DND-41 (cell line): ENCODE data around the gene KPTN.

Experiments
- EZH2 ChIP-seq: IDR thresholded peaks from 3 replicates; pipeline ENCODE4 v1.6.1; 2012; ENCODE audit warnings: borderline replicate concordance, low read depth, mild to moderate bottlenecking, moderate library complexity, low read length, inconsistent platforms; ENCODE audit not compliant: severe bottlenecking
- TF ChIP-seq, protein P1 (sequence below): IDR thresholded peaks from 2 replicates; pipeline ENCODE4 v1.5.1; 2012; ENCODE audit warnings: borderline replicate concordance, low read length, moderate library complexity, mild to moderate bottlenecking; ENCODE audit not compliant: poor library complexity, severe bottlenecking; ENCODE audit errors: extremely low read depth

DNA sequence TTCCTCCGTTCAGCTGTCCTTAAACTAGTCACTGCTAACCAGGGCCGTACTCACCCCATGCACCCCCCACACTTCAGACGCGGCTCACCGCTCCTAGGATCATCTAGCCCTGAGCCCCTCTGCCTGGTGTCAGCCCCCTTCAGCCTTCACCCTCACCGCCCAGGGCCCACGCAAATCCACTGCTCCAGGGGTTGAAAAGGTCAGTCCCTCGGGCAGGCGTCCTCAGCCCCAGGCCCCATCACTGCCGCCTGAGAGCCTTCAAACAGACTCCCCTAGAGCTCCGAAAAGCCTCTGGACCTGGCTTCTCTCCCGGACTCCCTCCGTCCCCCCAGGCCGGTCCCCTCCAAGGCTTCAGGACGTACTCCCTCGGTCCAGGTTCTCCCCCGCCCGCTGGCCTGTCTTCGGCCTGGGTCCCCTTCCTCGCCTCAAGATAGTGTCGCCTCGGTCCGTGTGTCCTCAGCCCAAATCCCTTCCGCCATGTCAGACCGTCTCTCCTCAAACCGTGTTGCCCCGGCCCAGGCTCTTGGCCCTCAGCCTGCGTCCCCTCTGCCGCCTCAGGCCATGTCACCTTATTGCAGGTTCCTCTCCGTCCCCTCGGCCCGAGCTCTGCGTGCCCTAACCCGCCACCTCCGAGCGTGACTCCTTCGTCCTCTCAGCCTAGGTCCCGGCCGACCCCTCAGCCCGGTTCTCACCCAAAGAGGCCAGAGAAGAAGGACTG is 30.3 kb upstream of the KPTN start:
- TF ChIP-seq, protein P1, sequence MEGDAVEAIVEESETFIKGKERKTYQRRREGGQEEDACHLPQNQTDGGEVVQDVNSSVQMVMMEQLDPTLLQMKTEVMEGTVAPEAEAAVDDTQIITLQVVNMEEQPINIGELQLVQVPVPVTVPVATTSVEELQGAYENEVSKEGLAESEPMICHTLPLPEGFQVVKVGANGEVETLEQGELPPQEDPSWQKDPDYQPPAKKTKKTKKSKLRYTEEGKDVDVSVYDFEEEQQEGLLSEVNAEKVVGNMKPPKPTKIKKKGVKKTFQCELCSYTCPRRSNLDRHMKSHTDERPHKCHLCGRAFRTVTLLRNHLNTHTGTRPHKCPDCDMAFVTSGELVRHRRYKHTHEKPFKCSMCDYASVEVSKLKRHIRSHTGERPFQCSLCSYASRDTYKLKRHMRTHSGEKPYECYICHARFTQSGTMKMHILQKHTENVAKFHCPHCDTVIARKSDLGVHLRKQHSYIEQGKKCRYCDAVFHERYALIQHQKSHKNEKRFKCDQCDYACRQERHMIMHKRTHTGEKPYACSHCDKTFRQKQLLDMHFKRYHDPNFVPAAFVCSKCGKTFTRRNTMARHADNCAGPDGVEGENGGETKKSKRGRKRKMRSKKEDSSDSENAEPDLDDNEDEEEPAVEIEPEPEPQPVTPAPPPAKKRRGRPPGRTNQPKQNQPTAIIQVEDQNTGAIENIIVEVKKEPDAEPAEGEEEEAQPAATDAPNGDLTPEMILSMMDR, result no peak
- TF ChIP-seq EZH2, result no peak
